MCF 10A (cell line): ENCODE measurements around the gene MAD1L1. TPM values are rescaled to one million over a fixed set of nuclear protein-coding genes. Genes with fewer than 3 reads are reported as not detected.
"Not testable (repeated sequence)": the region's sequence is repeated elsewhere in the genome, so short reads cannot be mapped to it uniquely, and the experiment has no call there.

ENCODE experiments used
- BruUV-seq: library from RNA; stranded (reverse); fragments of 400-500 nt; replicated peaks from 2 replicates; lab custom pipeline; 2021; lab: Mats Ljungman, UMichigan
- CTCF ChIA-PET: fragments of 300-600 bp; sonication (Branson Sonifier 250); formaldehyde crosslinking; extraction: SDS; loops from one replicate; lab custom pipeline; 2021; ENCODE audit warnings: antibody characterized with exemption, inconsistent platforms; lab: Yijun Ruan, JAX
- POLR2A ChIA-PET: fragments of 300-600, 350-650 bp; sonication (Branson Sonifier 250); formaldehyde crosslinking; extraction: SDS; loops from one replicate; lab custom pipeline; 2020; ENCODE audit warnings: antibody characterized with exemption, inconsistent platforms; lab: Yijun Ruan, JAX
- DNase-seq: peaks from one replicate; pipeline ENCODE4 v3.0.0-alpha.2; 2018; ENCODE audit not compliant: unreplicated experiment
- H3K27ac Mint-ChIP-seq: one replicate; pipeline ENCODE4 v1.8.0; 2022; ENCODE audit warnings: mild to moderate bottlenecking, low read depth, mixed read lengths; ENCODE audit not compliant: unreplicated experiment
- H3K27me3 Mint-ChIP-seq: one replicate; pipeline ENCODE4 v1.8.0; 2022; ENCODE audit warnings: mixed read lengths; ENCODE audit not compliant: insufficient read depth, unreplicated experiment
- H3K36me3 Mint-ChIP-seq: one replicate; pipeline ENCODE4 v1.8.0; 2022; ENCODE audit warnings: mild to moderate bottlenecking, moderate library complexity, mixed read lengths; ENCODE audit not compliant: insufficient read depth, unreplicated experiment
- H3K4me1 Mint-ChIP-seq: one replicate; pipeline ENCODE4 v1.8.0; 2022; ENCODE audit warnings: mixed read lengths; ENCODE audit not compliant: insufficient read depth, unreplicated experiment
- H3K4me3 Mint-ChIP-seq: one replicate; pipeline ENCODE4 v1.8.0; 2022; ENCODE audit warnings: mild to moderate bottlenecking, moderate library complexity, mixed read lengths; ENCODE audit not compliant: unreplicated experiment
- H3K9me3 Mint-ChIP-seq: one replicate; pipeline ENCODE4 v1.8.0; 2022; ENCODE audit warnings: mixed read lengths; ENCODE audit not compliant: unreplicated experiment
- intact Hi-C: fragments of 100-400 bp; cut with micrococcal nuclease; formaldehyde crosslinking; loops from 2 replicates; pipeline ENCODE4 v1.14.1; 2022
- total RNA-seq: library from RNA; stranded (reverse); gene quantifications from 2 replicates; pipeline ENCODE4 v1.2.3, GENCODE V29; 2022
- TF ChIP-seq, protein P1 (sequence below): fragments of 200-600 bp; IDR thresholded peaks from one replicate; pipeline ENCODE4 v1.8.0; 2022; ENCODE audit warnings: antibody characterized with exemption, mild to moderate bottlenecking; ENCODE audit not compliant: unreplicated experiment

The MAD1L1 gene
- total RNA-seq, 1 experiment from 2014 or later, result 25.2 TPM

DNA sequence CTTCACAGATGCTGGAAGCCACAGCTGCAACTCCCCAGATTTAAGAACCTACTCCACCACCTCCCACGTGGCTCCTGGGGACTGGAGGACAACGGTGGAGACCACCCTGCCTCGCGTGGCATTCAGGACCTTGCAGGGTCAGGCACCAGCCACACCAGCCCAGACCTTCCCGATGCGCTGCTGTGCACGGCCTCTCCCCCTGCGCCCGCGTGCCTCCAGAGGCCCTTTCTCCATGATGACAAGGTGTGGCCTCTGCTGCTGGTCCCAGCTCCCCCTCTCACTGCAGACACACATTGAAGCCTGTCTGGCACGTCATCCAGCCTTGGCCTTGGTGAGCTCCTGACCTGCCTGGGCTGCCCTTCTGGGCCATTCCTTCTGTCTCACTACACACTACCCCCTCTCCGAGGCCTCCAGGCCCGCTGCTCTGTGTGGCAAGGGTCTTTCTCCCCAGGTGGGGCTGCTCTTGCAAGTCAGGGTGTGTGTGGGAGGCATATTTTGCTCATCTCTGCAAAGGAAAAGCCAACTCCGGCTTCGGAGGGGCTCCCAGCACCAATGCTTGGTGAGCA lies 254.8 kb downstream of the MAD1L1 start:
- no TSS peak for BruUV-seq
- no peak overlapping the region for H3K4me3 Mint-ChIP-seq
- no peak for DNase-seq
- POLR2A ChIA-PET, result no interaction called here
- H3K27ac Mint-ChIP-seq, result no peak overlapping the region
- no peaks in the 10 kb centered on the region for H3K4me1 Mint-ChIP-seq
- CTCF ChIA-PET, result no interaction called here
- intact Hi-C loops, result no loop called here
- TF ChIP-seq, protein P1, sequence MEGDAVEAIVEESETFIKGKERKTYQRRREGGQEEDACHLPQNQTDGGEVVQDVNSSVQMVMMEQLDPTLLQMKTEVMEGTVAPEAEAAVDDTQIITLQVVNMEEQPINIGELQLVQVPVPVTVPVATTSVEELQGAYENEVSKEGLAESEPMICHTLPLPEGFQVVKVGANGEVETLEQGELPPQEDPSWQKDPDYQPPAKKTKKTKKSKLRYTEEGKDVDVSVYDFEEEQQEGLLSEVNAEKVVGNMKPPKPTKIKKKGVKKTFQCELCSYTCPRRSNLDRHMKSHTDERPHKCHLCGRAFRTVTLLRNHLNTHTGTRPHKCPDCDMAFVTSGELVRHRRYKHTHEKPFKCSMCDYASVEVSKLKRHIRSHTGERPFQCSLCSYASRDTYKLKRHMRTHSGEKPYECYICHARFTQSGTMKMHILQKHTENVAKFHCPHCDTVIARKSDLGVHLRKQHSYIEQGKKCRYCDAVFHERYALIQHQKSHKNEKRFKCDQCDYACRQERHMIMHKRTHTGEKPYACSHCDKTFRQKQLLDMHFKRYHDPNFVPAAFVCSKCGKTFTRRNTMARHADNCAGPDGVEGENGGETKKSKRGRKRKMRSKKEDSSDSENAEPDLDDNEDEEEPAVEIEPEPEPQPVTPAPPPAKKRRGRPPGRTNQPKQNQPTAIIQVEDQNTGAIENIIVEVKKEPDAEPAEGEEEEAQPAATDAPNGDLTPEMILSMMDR, result no peak
- peaks cover 19% of the 10 kb centered on the region for H3K36me3 Mint-ChIP-seq
- H3K9me3 Mint-ChIP-seq, result no peaks in the 10 kb centered on the region
- H3K27me3 Mint-ChIP-seq, result no peaks in the 10 kb centered on the region

DNA sequence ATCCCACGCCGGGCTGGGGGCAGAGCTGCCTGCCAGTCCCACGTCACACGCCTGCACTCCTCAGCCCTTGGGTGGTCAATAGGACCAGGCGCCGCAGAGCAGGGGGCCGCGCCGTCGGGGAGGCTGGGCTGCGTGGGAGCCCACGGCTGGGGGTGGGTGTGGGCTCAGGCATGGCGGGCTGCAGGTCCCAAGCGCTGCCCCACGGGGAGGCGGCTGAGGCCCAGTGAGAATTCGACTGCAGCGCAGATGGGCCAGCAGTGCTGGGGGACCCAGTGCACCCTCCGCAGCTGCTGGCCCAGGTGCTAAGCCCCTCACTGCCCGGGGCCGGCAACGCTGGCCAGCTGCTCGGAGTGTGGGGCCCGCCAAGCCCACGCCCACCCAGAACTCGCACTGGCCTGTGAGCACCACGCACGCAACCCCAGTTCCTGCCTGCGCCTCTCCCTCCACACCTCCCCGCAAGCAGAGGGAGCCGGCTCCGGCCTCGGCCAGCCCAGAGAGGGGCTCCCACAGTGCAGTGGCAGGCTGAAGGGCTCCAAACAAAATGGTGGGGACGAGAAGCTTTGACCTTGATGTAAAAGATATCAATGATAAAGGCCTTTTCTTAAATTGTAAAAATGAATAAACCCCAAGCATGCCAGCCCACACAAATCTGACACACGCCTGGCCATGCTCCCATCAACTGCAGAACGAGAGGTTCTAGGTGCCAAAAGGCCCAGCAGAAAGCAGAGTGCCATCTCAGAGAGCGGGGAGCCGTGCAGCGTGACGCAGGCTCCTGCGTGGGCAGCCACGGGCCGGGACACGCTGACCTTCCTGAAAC lies 255.5 kb downstream of the MAD1L1 start:
- no peak for DNase-seq
- BruUV-seq, result no TSS peak
- H3K27me3 Mint-ChIP-seq, result no peaks in the 10 kb centered on the region
- no peak overlapping the region for H3K4me3 Mint-ChIP-seq
- no peak overlapping the region for H3K27ac Mint-ChIP-seq
- intact Hi-C loops, result no loop called here
- ChIA-PET CTCF (interaction anchor here (0.6 kb wide), 1 partner anchor 179 kb away, joined by 3 read pairs; no protein-coding TSS in a partner anchor), POLR2A (no interaction called here)
- H3K36me3 Mint-ChIP-seq, result peaks cover 19% of the 10 kb centered on the region
- H3K4me1 Mint-ChIP-seq, result no peaks in the 10 kb centered on the region
- no peaks in the 10 kb centered on the region for H3K9me3 Mint-ChIP-seq
- TF ChIP-seq, protein P1, result no peak

DNA sequence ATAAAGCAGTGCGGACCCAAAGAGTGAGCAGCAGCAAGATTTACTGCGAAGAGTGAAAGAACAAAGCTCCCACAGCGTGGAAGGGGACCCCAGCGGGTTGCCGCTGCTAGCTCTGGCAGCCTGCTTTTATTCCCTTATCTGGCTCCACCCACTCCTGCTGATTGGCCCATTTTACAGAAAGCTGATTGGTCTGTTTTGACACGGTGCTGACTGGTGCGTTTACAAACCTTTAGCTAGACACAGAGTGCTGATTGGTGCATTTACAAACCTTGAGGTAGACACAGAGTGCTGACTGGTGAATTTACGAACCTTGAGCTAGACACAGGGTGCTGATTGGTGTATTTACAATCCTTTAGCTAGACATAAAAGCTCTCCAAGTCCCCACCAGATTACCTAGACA lies 256.2 kb downstream of the MAD1L1 start:
- CTCF ChIA-PET, result interaction anchor here (0.6 kb wide), 1 partner anchor 179 kb away, joined by 3 read pairs; no protein-coding TSS in a partner anchor
- H3K9me3 Mint-ChIP-seq, DNase-seq, intact Hi-C loops, POLR2A ChIA-PET, H3K27ac Mint-ChIP-seq, H3K27me3 Mint-ChIP-seq, H3K4me3 Mint-ChIP-seq, BruUV-seq, H3K4me1 Mint-ChIP-seq: not testable (repeated sequence)
- H3K36me3 Mint-ChIP-seq, result peaks cover 19% of the 10 kb centered on the region

DNA sequence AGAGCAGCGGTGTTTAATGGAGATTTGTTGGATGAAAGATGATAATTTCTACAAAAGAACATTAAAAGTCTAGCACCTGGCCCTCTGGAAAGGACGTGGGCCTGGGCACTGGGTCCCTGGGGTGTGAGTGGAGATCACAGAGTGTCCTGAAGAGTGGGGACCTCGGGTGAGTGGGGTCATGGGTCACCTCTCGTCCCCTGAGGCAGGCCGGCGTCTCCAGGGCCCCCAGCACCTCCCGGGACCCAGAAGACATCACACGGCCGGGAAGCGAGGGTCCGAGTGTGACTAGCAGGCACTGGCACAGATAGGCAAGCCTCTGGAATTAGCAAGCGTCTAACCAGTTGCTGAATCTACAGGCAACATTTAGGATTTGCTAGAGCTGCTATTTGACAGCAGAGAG lies 257.2 kb downstream of the MAD1L1 start:
- POLR2A ChIA-PET, result no interaction called here
- TF ChIP-seq, protein P1, result no peak
- CTCF ChIA-PET, result interaction anchor here (0.8 kb wide), 1 partner anchor 81 kb away, joined by 3 read pairs; no protein-coding TSS in a partner anchor
- no peaks in the 10 kb centered on the region for H3K27me3 Mint-ChIP-seq
- no TSS peak for BruUV-seq
- H3K27ac Mint-ChIP-seq, result no peak overlapping the region
- peaks cover 14% of the 10 kb centered on the region for H3K36me3 Mint-ChIP-seq
- intact Hi-C loops, result no loop called here
- H3K4me1 Mint-ChIP-seq, result no peaks in the 10 kb centered on the region
- no peak for DNase-seq
- H3K9me3 Mint-ChIP-seq, result no peaks in the 10 kb centered on the region
- H3K4me3 Mint-ChIP-seq, result no peak overlapping the region
